ENCODE measurements around the gene IDS.
"Not testable (repeated sequence)": the region's sequence is repeated elsewhere in the genome, so short reads cannot be mapped to it uniquely, and the experiment has no call there.

- TF ChIP-seq, protein P1, sequence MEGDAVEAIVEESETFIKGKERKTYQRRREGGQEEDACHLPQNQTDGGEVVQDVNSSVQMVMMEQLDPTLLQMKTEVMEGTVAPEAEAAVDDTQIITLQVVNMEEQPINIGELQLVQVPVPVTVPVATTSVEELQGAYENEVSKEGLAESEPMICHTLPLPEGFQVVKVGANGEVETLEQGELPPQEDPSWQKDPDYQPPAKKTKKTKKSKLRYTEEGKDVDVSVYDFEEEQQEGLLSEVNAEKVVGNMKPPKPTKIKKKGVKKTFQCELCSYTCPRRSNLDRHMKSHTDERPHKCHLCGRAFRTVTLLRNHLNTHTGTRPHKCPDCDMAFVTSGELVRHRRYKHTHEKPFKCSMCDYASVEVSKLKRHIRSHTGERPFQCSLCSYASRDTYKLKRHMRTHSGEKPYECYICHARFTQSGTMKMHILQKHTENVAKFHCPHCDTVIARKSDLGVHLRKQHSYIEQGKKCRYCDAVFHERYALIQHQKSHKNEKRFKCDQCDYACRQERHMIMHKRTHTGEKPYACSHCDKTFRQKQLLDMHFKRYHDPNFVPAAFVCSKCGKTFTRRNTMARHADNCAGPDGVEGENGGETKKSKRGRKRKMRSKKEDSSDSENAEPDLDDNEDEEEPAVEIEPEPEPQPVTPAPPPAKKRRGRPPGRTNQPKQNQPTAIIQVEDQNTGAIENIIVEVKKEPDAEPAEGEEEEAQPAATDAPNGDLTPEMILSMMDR (tag by site-specific recombination; IDR thresholded peaks at IDR 0.05) = not testable (repeated sequence)
- TF ChIP-seq ZBTB7A (tag by site-specific recombination; IDR thresholded peaks at IDR 0.05; ENCODE audit: low read depth); ZNF777 (tag by site-specific recombination; IDR thresholded peaks at IDR 0.05; ENCODE audit: borderline replicate concordance); ZNF274 (IDR thresholded peaks at IDR 0.05; ENCODE audit: low read length); ZNF274 (tag by site-specific recombination; IDR thresholded peaks at IDR 0.05; ENCODE audit: borderline replicate concordance); ZBTB11 (tag by site-specific recombination; conservative IDR thresholded peaks at IDR 0.05; ENCODE audit: low read depth); AEBP2 (tag by site-specific recombination; IDR thresholded peaks at IDR 0.05; ENCODE audit: borderline replicate concordance); ZNF239 (tag by site-specific recombination; IDR thresholded peaks at IDR 0.05); REST (tag by site-specific recombination; IDR thresholded peaks at IDR 0.05); ZNF16 (tag by site-specific recombination; IDR thresholded peaks at IDR 0.05; ENCODE audit: low read depth): not testable (repeated sequence)
Measured at GRCh38 chrX:149488008-149488407, 17.1 kb downstream of the IDS start.

Measured in HEK293 (cell line).